ENCODE measurements around the gene ACSS3. TPM values are rescaled to one million over a fixed set of nuclear protein-coding genes. Genes with fewer than 3 reads are reported as not detected.
A peak's percentile ranks its signal among the peaks of the same experiment; 100 is the strongest.

Gene ACSS3
- total RNA-seq, 1 donor from 2014 or later: 18.7 TPM

- Mint-ChIP-seq H3K4me3 (ENCODE audit: unreplicated experiment) (no peak overlapping the region), H3K27me3 (ENCODE audit: unreplicated experiment) (no peaks in the 10 kb centered on the region), H3K4me1 (ENCODE audit: unreplicated experiment) (peaks cover 5% of the 10 kb centered on the region), H3K9me3 (ENCODE audit: unreplicated experiment) (no peaks in the 10 kb centered on the region), H3K27ac (ENCODE audit: unreplicated experiment) (no peak overlapping the region), H3K36me3 (ENCODE audit: low read depth, unreplicated experiment) (no peaks in the 10 kb centered on the region)
- TF ChIP-seq CTCF (IDR thresholded peaks at IDR 0.05; ENCODE audit: unreplicated experiment): no peak
- no peak for DNase-seq (ENCODE audit: low spot score)
Observed at GRCh38 chr12:81253360-81253759, 175.5 kb downstream of the ACSS3 start.

GRCh38 chr12:81255456-81255855 lies 177.6 kb downstream of the ACSS3 start:
- Mint-ChIP-seq H3K27ac (ENCODE audit: unreplicated experiment) (no peak overlapping the region), H3K36me3 (ENCODE audit: low read depth, unreplicated experiment) (no peaks in the 10 kb centered on the region), H3K4me1 (ENCODE audit: unreplicated experiment) (peaks cover 5% of the 10 kb centered on the region), H3K4me3 (ENCODE audit: unreplicated experiment) (no peak overlapping the region), H3K27me3 (ENCODE audit: unreplicated experiment) (no peaks in the 10 kb centered on the region), H3K9me3 (ENCODE audit: unreplicated experiment) (no peaks in the 10 kb centered on the region)
- DNase-seq (ENCODE audit: low spot score): no peak
- no peak for TF ChIP-seq CTCF (IDR thresholded peaks at IDR 0.05; ENCODE audit: unreplicated experiment)

- DNase-seq (ENCODE audit: low spot score): no peak
- H3K27ac Mint-ChIP-seq (ENCODE audit: unreplicated experiment): no peak overlapping the region
- peaks cover 5% of the 10 kb centered on the region for H3K4me1 Mint-ChIP-seq (ENCODE audit: unreplicated experiment)
Observed at GRCh38 chr12:81255947-81256346, 178.1 kb downstream of the ACSS3 start.

GRCh38 chr12:81257947-81258551 lies 180.2 kb downstream of the ACSS3 start:
- Mint-ChIP-seq H3K36me3 (ENCODE audit: low read depth, unreplicated experiment) (no peaks in the 10 kb centered on the region), H3K27ac (ENCODE audit: unreplicated experiment) (peak overlapping the region; percentile 52), H3K4me3 (ENCODE audit: unreplicated experiment) (no peak overlapping the region), H3K9me3 (ENCODE audit: unreplicated experiment) (no peaks in the 10 kb centered on the region), H3K27me3 (ENCODE audit: unreplicated experiment) (no peaks in the 10 kb centered on the region), H3K4me1 (ENCODE audit: unreplicated experiment) (peaks cover 5% of the 10 kb centered on the region)
- TF ChIP-seq CTCF (IDR thresholded peaks at IDR 0.05; ENCODE audit: unreplicated experiment): peak; percentile 57
- peak; percentile 26 for DNase-seq (ENCODE audit: low spot score)

More at GRCh38 chr12:81255947-81256346, 178.1 kb downstream of the ACSS3 start:
- no peak for TF ChIP-seq CTCF (IDR thresholded peaks at IDR 0.05; ENCODE audit: unreplicated experiment)
- Mint-ChIP-seq H3K27me3 (ENCODE audit: unreplicated experiment) (no peaks in the 10 kb centered on the region), H3K4me3 (ENCODE audit: unreplicated experiment) (no peak overlapping the region), H3K36me3 (ENCODE audit: low read depth, unreplicated experiment) (no peaks in the 10 kb centered on the region), H3K9me3 (ENCODE audit: unreplicated experiment) (no peaks in the 10 kb centered on the region)

GRCh38 chr12:81259360-81259759 lies 181.5 kb downstream of the ACSS3 start:
- no peak for TF ChIP-seq CTCF (IDR thresholded peaks at IDR 0.05; ENCODE audit: unreplicated experiment)
- H3K4me3 Mint-ChIP-seq (ENCODE audit: unreplicated experiment): no peak overlapping the region
- H3K27ac Mint-ChIP-seq (ENCODE audit: unreplicated experiment): no peak overlapping the region
- no peak for DNase-seq (ENCODE audit: low spot score)
- H3K27me3 Mint-ChIP-seq (ENCODE audit: unreplicated experiment): no peaks in the 10 kb centered on the region
- peaks cover 5% of the 10 kb centered on the region for H3K4me1 Mint-ChIP-seq (ENCODE audit: unreplicated experiment)
- no peaks in the 10 kb centered on the region for H3K9me3 Mint-ChIP-seq (ENCODE audit: unreplicated experiment)
- no peaks in the 10 kb centered on the region for H3K36me3 Mint-ChIP-seq (ENCODE audit: low read depth, unreplicated experiment)
